ENCODE data around the gene CCDC57.
A peak's percentile ranks its signal among the peaks of the same experiment; 100 is the strongest.

Gene CCDC57

DNA sequence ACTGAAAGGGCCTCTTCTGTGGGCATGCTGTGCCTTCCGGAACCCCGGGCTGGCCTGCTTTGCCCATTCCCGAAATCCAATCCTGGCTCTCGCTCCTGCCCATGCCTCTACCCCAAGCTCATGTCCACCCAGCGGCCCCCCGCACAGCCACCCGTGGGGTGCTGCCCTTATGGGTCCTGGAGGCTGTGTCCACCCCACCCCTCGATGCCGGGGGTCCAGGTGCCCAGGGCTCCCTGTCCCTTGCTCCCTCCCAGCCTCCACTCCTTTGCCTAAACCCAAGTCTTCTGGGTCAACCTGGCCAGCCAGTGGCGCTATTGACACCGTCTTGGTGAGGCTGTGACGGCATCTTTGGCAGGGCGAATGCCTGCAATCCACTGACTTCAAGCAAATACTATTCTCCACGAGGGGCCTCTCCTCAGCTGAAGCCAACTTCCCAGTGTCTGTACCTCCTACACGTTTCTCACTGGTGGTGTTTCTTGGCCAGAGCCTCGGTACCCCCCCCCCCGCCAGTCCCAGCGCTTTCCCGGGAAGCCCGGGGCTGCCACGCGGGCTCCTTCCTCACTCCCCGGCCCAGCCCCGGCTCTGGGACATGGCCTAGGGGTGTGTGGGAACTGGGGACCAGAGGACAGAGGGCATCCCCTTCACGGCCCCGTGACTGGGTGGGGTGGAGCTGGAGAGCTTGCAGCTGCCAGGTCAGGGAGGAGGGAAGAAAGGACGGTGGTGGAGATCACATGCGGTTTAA, 134.9 kb downstream of the CCDC57 start:
- DNase-seq: no peak

- no peak for DNase-seq
Observed at GRCh38 chr17:82076785-82077591, 135.7 kb downstream of the CCDC57 start.

GRCh38 chr17:82076018-82076784, 136.4 kb downstream of the CCDC57 start:
- no peak for DNase-seq

- no peak for DNase-seq
Observed at GRCh38 chr17:82073446-82073845, 139.2 kb downstream of the CCDC57 start.

DNA sequence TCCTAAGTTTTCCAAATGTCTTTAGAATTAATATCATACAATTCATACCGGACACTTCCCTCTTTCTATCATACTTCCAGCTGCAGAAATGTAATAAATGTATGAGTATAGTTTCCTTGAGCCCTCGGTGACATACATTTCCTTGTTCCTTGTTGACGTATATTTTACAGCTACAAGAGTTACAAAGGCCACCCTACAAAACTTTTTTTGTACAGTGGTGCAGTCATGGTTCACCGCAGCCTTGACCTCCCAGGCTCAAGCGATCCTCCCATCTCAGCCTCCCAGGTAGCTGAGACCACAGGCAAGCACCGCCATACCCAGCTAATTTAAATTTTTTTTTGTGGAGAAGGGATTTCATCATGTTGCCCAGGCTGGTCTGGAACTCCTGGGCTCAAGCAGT, 139.8 kb downstream of the CCDC57 start:
- DNase-seq: no peak

DNA sequence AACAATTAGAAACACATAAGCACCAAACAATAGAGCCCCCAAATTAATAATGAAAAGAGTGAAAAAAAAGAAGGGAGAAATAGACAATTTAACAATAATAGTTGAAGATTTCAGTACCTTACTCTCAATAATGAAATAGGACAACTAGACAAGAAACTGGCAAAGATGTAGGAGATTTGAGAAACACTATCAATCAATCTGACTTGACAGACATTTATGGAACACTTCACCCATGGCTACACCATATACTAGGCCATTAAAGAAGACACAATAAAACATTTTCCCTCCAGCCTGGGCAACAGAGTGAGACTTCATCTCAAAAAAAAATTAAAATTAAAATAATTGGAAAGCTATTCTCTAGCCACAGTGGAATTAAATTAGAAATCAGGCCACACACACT, 142.0 kb downstream of the CCDC57 start:
- no peak for DNase-seq

GRCh38 chr17:82065638-82066303, 146.9 kb downstream of the CCDC57 start, which contains the start of gene DUS1L:
TSS of gene DUS1L (minus strand) at chr17:82065804. CDS start at chr17:82065059, 745 bp downstream.
- peak; percentile 34 for DNase-seq

GRCh38 chr17:82065193-82065637, 147.4 kb downstream of the CCDC57 start:
- no peak for DNase-seq

- no peak for DNase-seq
Observed at GRCh38 chr17:82064433-82065192, 148.0 kb downstream of the CCDC57 start.

DNA sequence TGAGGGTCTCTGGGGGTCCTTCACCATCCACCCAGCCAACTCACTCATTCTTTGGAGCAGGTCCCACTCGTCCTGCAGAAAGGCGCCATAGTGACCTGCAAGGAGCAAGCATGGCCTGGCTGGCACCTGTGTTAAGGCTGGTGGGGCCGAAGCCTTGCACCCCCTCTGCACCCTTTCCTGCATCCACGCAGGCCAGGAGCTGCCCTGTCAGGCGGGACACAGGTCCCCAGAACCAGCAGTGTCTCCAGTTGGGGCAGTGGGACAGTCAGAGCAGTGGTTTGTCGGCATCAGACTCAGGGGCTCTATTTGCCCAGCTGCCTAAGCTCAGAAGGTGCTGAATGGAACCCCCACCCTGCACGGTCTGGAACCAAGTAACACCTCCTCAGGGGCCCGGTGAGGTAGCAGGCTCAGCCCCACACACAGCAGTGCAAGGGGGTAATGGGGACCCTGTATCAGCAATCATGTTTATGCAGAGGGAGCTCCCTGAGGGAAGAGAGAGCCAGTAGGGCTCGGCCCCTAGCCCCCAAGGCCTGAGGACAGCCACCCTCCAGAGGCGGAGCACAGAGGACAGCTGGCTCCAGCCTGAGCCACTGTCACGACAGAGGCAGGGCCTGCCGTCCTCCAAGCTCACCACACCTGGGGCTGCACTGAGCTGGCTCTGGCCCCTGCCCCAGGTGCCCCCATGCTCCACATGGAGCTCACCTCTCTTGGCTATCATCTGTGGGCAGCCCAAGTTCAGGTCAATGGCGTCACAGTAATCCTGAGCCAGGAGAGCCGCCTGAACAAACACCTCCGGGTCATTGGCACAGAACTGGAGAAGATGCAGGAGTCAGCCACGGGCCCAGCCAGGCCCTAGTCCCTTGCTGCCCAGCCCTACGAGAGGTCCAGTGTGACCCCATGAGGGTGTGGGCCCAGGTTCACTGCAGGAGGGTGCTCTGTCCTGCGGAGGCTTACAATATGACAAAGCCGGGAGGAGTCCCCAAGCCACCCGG, 148.9 kb downstream of the CCDC57 start:
- DNase-seq: no peak

GRCh38 chr17:82062984-82063368, 149.7 kb downstream of the CCDC57 start:
- DNase-seq: no peak

DNA sequence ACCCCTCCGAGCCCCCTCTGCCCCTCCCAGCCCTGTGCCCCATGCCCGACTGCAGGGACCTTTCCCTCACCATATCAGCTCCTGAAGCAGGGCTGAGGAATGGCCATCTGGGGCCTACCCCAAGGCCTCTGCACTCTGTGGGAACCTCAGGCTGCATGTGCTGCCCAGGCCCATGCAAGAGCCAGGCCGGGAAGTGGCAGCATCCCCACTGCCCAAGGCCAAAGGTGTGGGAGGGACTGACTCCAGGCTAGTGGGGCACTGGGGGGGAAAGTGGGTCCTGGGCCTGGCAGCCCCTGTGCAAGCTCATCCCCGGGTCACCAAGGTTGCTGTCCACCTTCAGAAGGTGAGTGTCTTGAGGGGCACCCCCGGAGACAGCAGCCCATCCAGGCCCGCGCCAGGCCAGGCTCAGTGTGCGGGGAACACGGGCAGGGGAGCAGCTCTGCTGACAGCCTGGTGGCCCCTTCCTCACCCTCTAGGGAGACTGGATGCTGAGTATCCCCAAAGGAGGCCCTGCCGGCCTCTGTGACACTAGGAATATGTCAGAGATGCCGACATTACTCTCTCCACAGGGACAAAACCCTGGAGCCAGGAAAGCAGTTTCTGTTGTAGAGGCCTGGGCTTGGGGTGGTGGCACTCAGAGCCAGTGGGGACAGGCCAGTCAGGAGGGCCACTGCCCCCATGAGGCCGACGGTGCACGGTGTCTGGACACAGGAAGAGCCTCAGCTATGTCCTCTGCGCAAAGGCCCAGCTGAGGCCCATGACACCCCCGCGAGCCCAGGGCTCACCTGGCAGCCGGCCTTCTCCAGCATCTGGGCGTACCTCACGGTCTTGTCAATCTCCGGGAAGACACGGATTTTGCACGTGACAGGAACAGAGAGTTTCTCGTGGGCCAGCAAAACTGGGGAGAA, 150.3 kb downstream of the CCDC57 start:
- no peak for DNase-seq

DNA sequence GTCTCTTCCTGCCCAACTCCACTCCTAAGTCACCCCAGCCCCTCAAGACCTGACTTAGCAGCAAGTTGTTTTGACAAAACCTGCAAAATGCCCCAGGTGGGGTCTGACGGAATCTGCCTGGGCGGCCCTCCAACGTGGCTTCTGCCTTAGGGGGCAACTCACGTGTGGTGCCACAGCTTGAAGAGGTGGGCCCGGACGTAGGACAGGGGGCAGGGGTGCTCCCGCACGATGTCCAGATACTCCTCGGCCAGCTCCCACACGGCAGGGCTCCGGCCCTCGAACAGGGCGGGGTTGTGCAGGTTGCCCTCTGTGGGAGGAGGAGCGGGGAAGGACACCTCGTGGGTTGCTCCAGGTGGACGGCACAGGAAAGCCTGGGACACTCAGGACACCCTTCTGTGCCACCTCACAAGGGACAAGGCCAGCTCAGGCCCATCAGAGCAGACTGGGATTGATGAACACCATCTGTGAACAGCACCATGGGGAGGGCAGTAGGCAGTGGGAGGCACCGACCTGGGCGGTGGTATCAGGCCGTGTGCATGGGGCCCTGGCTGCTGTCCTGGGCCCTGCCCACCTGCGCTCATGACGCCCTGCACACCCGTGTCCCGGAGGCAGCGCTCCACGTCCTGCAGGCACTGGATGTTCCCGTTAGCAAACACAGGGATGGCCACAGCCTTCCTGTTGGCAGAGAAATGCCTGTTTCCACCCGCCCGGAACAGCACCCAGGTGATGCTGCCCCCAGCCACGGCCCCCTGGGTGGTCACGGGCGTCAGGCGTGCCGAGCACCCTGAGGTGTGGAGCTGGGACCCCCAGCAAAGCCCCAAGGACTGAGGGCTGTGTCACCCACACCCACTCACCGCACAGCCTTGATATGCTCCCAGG, 151.4 kb downstream of the CCDC57 start:
- no peak for DNase-seq

DNA sequence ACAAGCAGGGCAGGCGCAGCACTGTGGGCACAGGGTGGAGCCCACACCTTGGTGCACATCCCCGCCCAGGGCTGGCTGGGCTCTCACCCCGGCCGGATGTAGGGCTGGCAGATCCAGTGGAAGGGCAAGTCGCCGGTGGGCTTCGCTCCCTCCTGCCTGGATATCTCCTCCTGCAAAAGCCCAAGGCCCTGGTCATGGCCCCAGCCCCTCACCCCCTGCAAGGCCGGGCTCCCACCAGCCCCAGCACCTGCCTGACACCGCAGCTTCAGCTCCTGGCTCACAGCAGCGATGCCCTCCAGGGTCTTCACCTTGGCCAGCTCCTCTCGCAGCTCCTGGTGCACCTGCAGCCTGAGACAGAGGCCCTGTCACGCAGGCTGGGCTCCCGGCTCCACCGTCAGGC, 152.0 kb downstream of the CCDC57 start:
- DNase-seq: no peak

DNA sequence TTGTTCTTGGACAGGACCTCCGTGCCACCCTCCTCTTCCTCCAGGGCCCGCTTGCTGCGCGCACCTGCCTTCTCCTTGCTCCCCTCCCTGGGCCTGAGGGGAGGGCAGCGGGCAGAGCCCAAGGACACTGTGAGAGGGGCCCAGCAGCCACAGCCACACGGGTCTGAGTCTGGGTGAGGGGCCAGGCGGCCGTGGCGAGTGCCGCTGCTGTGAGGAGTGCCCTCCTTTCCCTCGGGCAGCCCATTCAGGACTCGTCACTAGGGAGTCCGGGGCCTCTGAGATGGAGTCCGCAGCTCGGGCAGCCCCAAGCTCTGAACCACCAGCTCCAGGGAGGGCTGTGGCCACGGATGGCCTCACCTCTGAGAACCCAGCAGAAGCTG, 152.7 kb downstream of the CCDC57 start:
- DNase-seq: no peak

DNA sequence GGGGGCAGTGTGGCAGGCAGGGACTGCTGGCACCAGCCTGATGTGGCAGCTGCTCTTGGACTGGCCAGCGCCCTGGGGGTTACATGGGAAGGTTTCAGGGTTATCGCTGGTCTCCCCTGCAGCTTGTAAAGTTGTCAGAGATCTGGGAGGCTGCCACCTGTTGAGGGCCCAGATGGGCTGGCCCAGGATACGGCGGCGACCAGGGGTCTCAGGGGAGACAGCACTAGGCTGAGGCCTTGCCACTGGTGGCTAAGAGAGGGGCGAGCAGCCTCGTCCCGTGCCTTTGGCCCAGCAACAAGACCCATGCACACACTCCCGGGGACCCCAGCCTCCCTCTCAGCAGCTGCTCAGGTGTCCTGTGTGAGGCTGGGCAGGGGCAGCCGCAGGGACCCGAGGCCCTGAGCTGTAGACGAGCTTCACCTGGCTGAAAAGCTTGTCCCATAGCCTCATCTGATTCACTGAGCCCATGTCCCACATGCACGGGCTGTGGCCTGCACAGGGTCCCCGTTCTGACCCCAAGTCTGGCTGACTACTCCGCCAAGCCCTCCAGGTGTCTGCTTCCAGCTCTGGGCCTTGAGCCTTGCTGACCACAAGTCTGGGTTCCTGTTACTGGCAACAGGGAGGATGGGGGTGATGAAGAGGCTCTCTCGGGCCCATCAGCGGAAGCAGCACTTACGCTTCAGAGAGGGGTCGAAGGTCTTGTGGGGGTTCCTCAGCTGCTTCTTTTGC, 153.2 kb downstream of the CCDC57 start:
- no peak for DNase-seq

- DNase-seq: no peak
Observed at GRCh38 chr17:82058855-82059249, 153.8 kb downstream of the CCDC57 start.

Data from T1000 (cell line).